HepG2 (cell line): ENCODE results near the gene CCDC170. TPM values are rescaled to one million over a fixed set of nuclear protein-coding genes. Genes with fewer than 3 reads are reported as not detected.

ENCODE experiments used
- ATAC-seq: fragments of 200-7000 bp; cut with Tn5 transposase; 3 replicates; pipeline ENCODE4 v1.9.1; 2020; ENCODE audit warnings: mild to moderate bottlenecking, moderate library complexity
- BruUV-seq: library from RNA; stranded (reverse); fragments of 400-500 nt; replicated peaks from 2 replicates; lab custom pipeline; 2021; lab: Mats Ljungman, UMichigan
- CTCF ChIA-PET: fragments of 300-600 bp; formaldehyde crosslinking; extraction: SDS; loops from one replicate; lab custom pipeline; 2021; ENCODE audit warnings: low total read pairs, inconsistent platforms, low intra/inter-chr PET ratio; lab: Yijun Ruan, JAX
- POLR2A ChIA-PET: fragments of 350-600 bp; sonication (Branson Sonifier 250); formaldehyde crosslinking; loops from one replicate; lab custom pipeline; 2020; ENCODE audit warnings: antibody characterized with exemption, inconsistent platforms; lab: Yijun Ruan, JAX
- DNase-seq: peaks from one replicate; pipeline ENCODE4 v3.0.0-alpha.2; 2015; ENCODE audit warnings: low spot score
- FAIRE-seq: peaks from 3 replicates; lab custom pipeline; 2011; peaks lifted over from hg19 to GRCh38; lab: Jason Lieb, UNC
- H2AFZ ChIP-seq: one replicate; pipeline ENCODE4 v1.6.1; 2011; ENCODE audit warnings: low read length, inconsistent platforms
- H3K27ac ChIP-seq: fragments of 300-600 bp; 3 replicates; pipeline ENCODE4 v1.8.0; 2011; ENCODE audit warnings: mixed run types, mild to moderate bottlenecking, mixed read lengths, low read length, inconsistent platforms; ENCODE audit not compliant: insufficient read depth; ENCODE audit errors: extremely low read length
- H3K27me3 ChIP-seq, 2 experiments: fragments of 200-600 bp in 1 of 2; 2 replicates in 1 of 2; 3 replicates in 1 of 2; pipeline versions ENCODE4 v1.6.0 to v1.8.0; 2011; ENCODE audit warnings: low read length in 2 of 2, mild to moderate bottlenecking in 2 of 2, moderate library complexity in 2 of 2, inconsistent platforms in 1 of 2; ENCODE audit not compliant: insufficient read depth in 2 of 2, control insufficient read depth in 1 of 2
- H3K36me3 ChIP-seq, 2 experiments: fragments of 200-600 bp in 1 of 2; replicated peaks in 1 of 2; 2 replicates in 1 of 2; 3 replicates in 1 of 2; pipeline versions ENCODE4 v1.5.1 to v1.8.0; 2011; ENCODE audit warnings: low read length in 2 of 2, inconsistent platforms in 1 of 2; ENCODE audit not compliant: insufficient read depth in 2 of 2, control insufficient read depth in 1 of 2
- H3K4me1 ChIP-seq: 2 replicates; pipeline ENCODE4 v1.5.1; 2012; ENCODE audit warnings: low read length, inconsistent platforms; ENCODE audit not compliant: insufficient read depth
- H3K4me2 ChIP-seq: 2 replicates; pipeline ENCODE4 v1.6.0; 2011; ENCODE audit warnings: low read depth, low read length, inconsistent platforms
- H3K4me3 ChIP-seq, 3 experiments: fragments of 200-600 bp in 1 of 3; sonication (generic), shearing (Covaris generic) in 1 of 3; replicated peaks in 1 of 3; 2 replicates each; pipeline ENCODE4 v1.5.1; 2011 to 2016; ENCODE audit warnings: low read length in 3 of 3, inconsistent platforms in 2 of 3, low read depth in 2 of 3, mild to moderate bottlenecking in 2 of 3, control low read depth in 1 of 3, mixed read lengths in 1 of 3; ENCODE audit not compliant: insufficient read depth in 1 of 3
- H3K79me2 ChIP-seq: one replicate; pipeline ENCODE4 v1.6.1; 2011; ENCODE audit warnings: low read length, inconsistent platforms; ENCODE audit not compliant: insufficient read depth
- H3K9ac ChIP-seq: 2 replicates; pipeline ENCODE4 v1.6.0; 2011; ENCODE audit warnings: mild to moderate bottlenecking, low read depth, low read length, inconsistent platforms; ENCODE audit not compliant: insufficient read depth
- H3K9me3 ChIP-seq: 2 replicates; pipeline ENCODE4 v1.5.1; 2012; ENCODE audit warnings: mild to moderate bottlenecking, low read length
- H4K20me1 ChIP-seq: 2 replicates; pipeline ENCODE4 v1.6.0; 2011; ENCODE audit warnings: inconsistent platforms, mild to moderate bottlenecking, low read length, moderate library complexity; ENCODE audit not compliant: insufficient read depth
- ATF7 ChIP-seq, 2 experiments: fragments of 450-650 bp in 1 of 2; sonication (generic) in 1 of 2; formaldehyde crosslinking in 1 of 2; IDR thresholded peaks; 2 replicates each; pipeline versions ENCODE4 v1.4.0 to v1.6.1; 2016 to 2020; ENCODE audit warnings: antibody characterized with exemption in 1 of 2, mild to moderate bottlenecking in 1 of 2, missing genetic modification reagents in 1 of 2
- LCORL ChIP-seq, 2 experiments: fragments of 450-650 bp in 1 of 2; sonication (generic) in 1 of 2; formaldehyde crosslinking in 1 of 2; IDR thresholded peaks; 2 replicates each; pipeline versions ENCODE4 v1.5.0 to v1.6.1; 2017 to 2020; ENCODE audit warnings: antibody characterized with exemption in 1 of 2, missing genetic modification reagents in 1 of 2
- MEIS1 ChIP-seq: sonication (generic); formaldehyde crosslinking; IDR thresholded peaks from 2 replicates; pipeline ENCODE4 v1.9.0; 2021; ENCODE audit warnings: mild to moderate bottlenecking, missing genetic modification reagents, moderate library complexity, borderline replicate concordance
- SMYD3 ChIP-seq: sonication (generic); formaldehyde crosslinking; IDR thresholded peaks from 2 replicates; pipeline ENCODE4 v1.8.1; 2023; ENCODE audit warnings: mild to moderate bottlenecking, missing genetic modification reagents
- ZNF550 ChIP-seq: sonication (generic); formaldehyde crosslinking; IDR thresholded peaks from 2 replicates; pipeline ENCODE4 v1.4.0; 2020; ENCODE audit warnings: mild to moderate bottlenecking, missing genetic modification reagents, borderline replicate concordance
- WGBS: methylation state at CpG from one replicate; pipeline ENCODE4 v1.1.6; 2017; ENCODE audit warnings: low lambda C conversion rate; 5-methylcytosine and 5-hydroxymethylcytosine counted together
- in situ Hi-C: cut with HindIII; loops from 2 replicates; pipeline ENCODE4 v1.10.0; 2017; ENCODE audit warnings: low pct_unique_long_range_greater_than_20kb; ENCODE audit not compliant: extremely low pct_ligation_motif_present
- intact Hi-C: fragments of 100-400 bp; cut with micrococcal nuclease; formaldehyde crosslinking; loops from one replicate; pipeline ENCODE4 v1.10.0; 2022; ENCODE audit not compliant: unreplicated experiment
- polyA plus RNA-seq, 8 experiments: library from polyadenylated mRNA; depleted of rRNA in 3 of 8; stranded (reverse) in 7 of 8; unstranded in 1 of 8; fragments of >200 nt; fragmentation: Illumina TruSeq in 4 of 8; extraction: Trizol in 4 of 8; gene quantifications; 2 replicates each; pipeline versions ENCODE4 v1.2.1 to v1.2.3, GENCODE V29; 2011 to 2016; ENCODE audit warnings: low read depth in 4 of 8, missing spikeins in 1 of 8, mixed read lengths in 1 of 8; ENCODE audit not compliant: insufficient read depth in 1 of 8
- total RNA-seq, 5 experiments: library from RNA; depleted of rRNA; stranded (reverse); fragments of >200 nt; fragmentation: Illumina TruSeq; extraction: Trizol; gene quantifications; 2 replicates each; pipeline ENCODE4 v1.2.3, GENCODE V29; 2016; ENCODE audit warnings: low read depth in 1 of 5
- TF ChIP-seq, protein P1 (sequence below): sonication (generic); formaldehyde crosslinking; IDR thresholded peaks from 2 replicates; pipeline ENCODE4 v1.8.1; 2023; ENCODE audit warnings: mild to moderate bottlenecking, inconsistent platforms, moderate library complexity, missing genetic modification reagents, borderline replicate concordance

CCDC170 gene
- total and polyA plus RNA-seq, 2 of the 13 experiments (the other 11 are each of a cell fraction or from before 2014, with no cell fraction given): 0.90 to 5.1 TPM

DNA sequence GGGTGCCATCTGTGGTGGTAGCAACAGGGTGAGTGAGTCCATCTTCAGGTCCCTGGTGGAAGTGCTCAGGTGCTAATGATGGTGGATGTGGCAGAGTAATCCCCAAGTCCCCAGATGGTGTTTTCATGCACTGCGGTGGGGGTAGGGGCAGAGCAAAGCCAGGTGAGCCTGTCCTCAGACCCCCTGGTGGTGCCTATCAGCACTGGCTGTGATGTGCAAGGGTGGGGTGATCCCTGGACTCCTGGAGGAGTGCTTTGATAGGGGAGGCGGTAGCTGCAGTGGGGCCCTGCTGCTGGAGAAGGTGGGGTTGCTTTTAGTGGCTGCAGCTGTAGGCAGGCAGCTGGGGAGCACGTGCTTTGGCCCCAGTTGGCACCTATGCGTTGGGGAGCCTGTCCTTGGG, 70.8 kb downstream of the CCDC170 start (continued):
- TF ChIP-seq, protein P1, sequence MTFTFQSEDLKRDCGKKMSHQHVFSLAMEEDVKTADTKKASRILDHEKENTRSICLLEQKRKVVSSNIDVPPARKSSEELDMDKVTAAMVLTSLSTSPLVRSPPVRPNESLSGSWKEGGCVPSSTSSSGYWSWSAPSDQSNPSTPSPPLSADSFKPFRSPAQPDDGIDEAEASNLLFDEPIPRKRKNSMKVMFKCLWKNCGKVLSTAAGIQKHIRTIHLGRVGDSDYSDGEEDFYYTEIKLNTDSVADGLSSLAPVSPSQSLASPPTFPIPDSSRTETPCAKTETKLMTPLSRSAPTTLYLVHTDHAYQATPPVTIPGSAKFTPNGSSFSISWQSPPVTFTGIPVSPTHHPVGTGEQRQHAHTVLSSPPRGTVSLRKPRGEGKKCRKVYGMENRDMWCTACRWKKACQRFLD (CRISPR knock-in tag): no peak
- no peak for TF ChIP-seq ZNF550 (CRISPR knock-in tag)
- TF ChIP-seq LCORL (IDR thresholded peaks at IDR 0.05): no peak
- no peak for TF ChIP-seq LCORL (CRISPR knock-in tag; IDR thresholded peaks at IDR 0.05)
- TF ChIP-seq SMYD3 (CRISPR knock-in tag): no peak
- no peak for TF ChIP-seq MEIS1 (CRISPR knock-in tag)

DNA sequence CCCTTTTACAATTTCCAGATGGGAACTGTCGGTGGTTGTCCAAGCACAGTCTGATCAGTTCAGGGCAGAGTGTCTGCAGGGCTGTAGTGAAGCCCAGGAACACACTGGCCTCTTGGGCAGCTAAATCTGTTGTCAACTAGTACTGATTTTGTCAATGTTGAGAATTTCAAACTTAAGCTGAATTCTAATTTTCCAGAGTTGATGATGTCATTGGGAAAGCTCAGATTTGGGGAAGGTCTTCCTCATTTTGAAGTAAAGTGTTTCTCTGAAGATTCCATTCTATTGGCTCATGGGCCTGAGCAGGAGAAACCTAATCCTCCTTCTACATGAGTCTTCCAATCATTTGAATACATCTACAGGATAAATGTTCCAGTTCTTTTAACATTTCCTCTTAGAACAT, 72.1 kb downstream of the CCDC170 start:
- Histone ChIP-seq H3K79me2 (no peaks in the 10 kb centered on the region), H4K20me1 (no peaks in the 10 kb centered on the region), H3K36me3 (no peaks in the 10 kb centered on the region), H3K4me2 (no peak overlapping the region), H3K27me3 (no peaks in the 10 kb centered on the region), H2AFZ (no peak overlapping the region)
- POLR2A ChIA-PET: no interaction called here
- 90% methylated on average over 1 of the region's 1 CpG for WGBS
- no peak for DNase-seq
- TF ChIP-seq, protein P1 (CRISPR knock-in tag): no peak
- TF ChIP-seq ATF7 (IDR thresholded peaks at IDR 0.05) (peak; percentile 90), ATF7 (CRISPR knock-in tag; IDR thresholded peaks at IDR 0.05) (no peak)
- TF ChIP-seq, all 625 proteins: peak for 1
- Histone ChIP-seq H3K4me1 (peaks cover 7% of the 10 kb centered on the region; the same call in 1 of the 2 replicates), H3K9me3 (peaks cover 18% of the 10 kb centered on the region), H3K9ac (no peak overlapping the region), H3K4me3 (no peak overlapping the region), H3K27ac (no peak overlapping the region)
- no TSS peak for BruUV-seq
- in situ Hi-C loops (no loop called here), intact Hi-C loops (no loop called here)
- CTCF ChIA-PET: no interaction called here
- ATAC-seq: no peak
- FAIRE-seq: no peak
